HUES48 (cell line): ENCODE measurements around the gene TSSK6.

ENCODE experiments used
- H3K27ac ChIP-seq: one replicate; pipeline ENCODE4 v1.7.0; 2013; ENCODE audit warnings: low read depth, low read length, inconsistent platforms
- H3K27me3 ChIP-seq: 2 replicates; pipeline ENCODE4 v1.6.1; 2013; ENCODE audit warnings: mild to moderate bottlenecking, low read length; ENCODE audit not compliant: control insufficient read depth, insufficient read depth
- H3K36me3 ChIP-seq: 2 replicates; pipeline ENCODE4 v1.6.1; 2013; ENCODE audit warnings: low read length; ENCODE audit not compliant: control insufficient read depth, insufficient read depth
- H3K4me1 ChIP-seq: 2 replicates; pipeline ENCODE4 v1.6.1; 2013; ENCODE audit warnings: mild to moderate bottlenecking, low read length; ENCODE audit not compliant: control insufficient read depth, insufficient read depth
- H3K4me3 ChIP-seq: 2 replicates; pipeline ENCODE4 v1.5.1; 2013; ENCODE audit warnings: mild to moderate bottlenecking, low read depth, low read length
- H3K9ac ChIP-seq: 2 replicates; pipeline ENCODE4 v1.6.1; 2013; ENCODE audit warnings: mild to moderate bottlenecking, low read depth, low read length, moderate library complexity
- H3K9me3 ChIP-seq: 2 replicates; pipeline ENCODE4 v1.6.1; 2013; ENCODE audit warnings: low read length; ENCODE audit not compliant: control insufficient read depth, insufficient read depth

Gene TSSK6

GRCh38 chr19:19488875-19489690, 26.3 kb downstream of the TSSK6 start:
- Histone ChIP-seq H3K27ac (peak overlapping the region; percentile 95), H3K4me3 (no peak overlapping the region), H3K36me3 (peaks cover 28% of the 10 kb centered on the region), H3K9me3 (no peaks in the 10 kb centered on the region), H3K9ac (peak overlapping the region; percentile 32), H3K4me1 (peaks cover 35% of the 10 kb centered on the region), H3K27me3 (no peaks in the 10 kb centered on the region)

GRCh38 chr19:19487950-19488874, 27.1 kb downstream of the TSSK6 start:
- H3K36me3 ChIP-seq: peaks cover 20% of the 10 kb centered on the region
- H3K4me3 ChIP-seq: no peak overlapping the region
- H3K9ac ChIP-seq: peak overlapping the region; percentile 32

GRCh38 chr19:19487077-19487949, 28.0 kb downstream of the TSSK6 start:
- H3K27ac ChIP-seq: peak overlapping the region; percentile 95
- H3K4me1 ChIP-seq: peaks cover 35% of the 10 kb centered on the region
- peaks cover 13% of the 10 kb centered on the region for H3K36me3 ChIP-seq
- H3K4me3 ChIP-seq: no peak overlapping the region
- no peaks in the 10 kb centered on the region for H3K27me3 ChIP-seq
- no peaks in the 10 kb centered on the region for H3K9me3 ChIP-seq
- no peak overlapping the region for H3K9ac ChIP-seq

More at GRCh38 chr19:19487950-19488874, 27.1 kb downstream of the TSSK6 start:
- Histone ChIP-seq H3K27me3 (no peaks in the 10 kb centered on the region), H3K4me1 (peaks cover 35% of the 10 kb centered on the region), H3K9me3 (no peaks in the 10 kb centered on the region), H3K27ac (peak overlapping the region; percentile 95)

DNA sequence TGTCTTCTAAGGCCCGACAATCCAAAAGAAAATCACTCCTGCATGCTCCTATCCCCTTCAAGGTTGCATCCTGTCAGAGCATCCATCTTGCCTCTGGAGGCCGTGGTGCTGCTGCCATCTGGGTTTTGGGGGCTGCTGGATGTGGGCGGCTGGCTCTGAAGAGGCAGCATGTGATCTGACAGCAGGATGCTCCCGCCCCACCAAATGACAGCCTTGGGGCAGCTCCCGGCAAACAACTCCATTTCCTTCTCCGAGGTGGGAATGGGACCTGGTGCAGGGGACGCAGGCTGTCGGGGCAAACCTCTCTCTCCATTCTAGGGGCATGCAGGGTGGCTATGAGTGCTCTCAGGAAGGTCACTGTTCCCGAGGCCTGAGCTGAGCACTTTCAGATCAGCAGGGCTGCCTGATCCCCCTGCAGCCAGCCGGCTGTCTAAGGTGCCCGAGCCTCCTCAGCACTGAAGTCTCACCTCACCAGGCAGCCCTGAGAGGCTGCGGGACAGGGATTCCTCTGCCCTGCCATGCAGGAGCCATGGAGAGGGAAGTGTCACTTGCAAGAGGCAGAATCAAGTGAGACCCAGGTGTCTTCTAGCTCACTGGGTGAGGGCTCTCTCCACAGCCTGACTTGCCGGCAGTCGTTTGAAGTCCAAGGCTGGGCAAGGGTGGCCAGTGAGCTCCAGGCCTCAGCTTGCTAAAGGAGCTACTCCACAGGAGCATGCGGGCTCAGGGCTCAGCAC, 28.8 kb downstream of the TSSK6 start:
- Histone ChIP-seq H3K27me3 (no peaks in the 10 kb centered on the region), H3K36me3 (peaks cover 7% of the 10 kb centered on the region), H3K4me3 (no peak overlapping the region), H3K9ac (no peak overlapping the region), H3K4me1 (peaks cover 35% of the 10 kb centered on the region), H3K27ac (no peak overlapping the region), H3K9me3 (no peaks in the 10 kb centered on the region)

DNA sequence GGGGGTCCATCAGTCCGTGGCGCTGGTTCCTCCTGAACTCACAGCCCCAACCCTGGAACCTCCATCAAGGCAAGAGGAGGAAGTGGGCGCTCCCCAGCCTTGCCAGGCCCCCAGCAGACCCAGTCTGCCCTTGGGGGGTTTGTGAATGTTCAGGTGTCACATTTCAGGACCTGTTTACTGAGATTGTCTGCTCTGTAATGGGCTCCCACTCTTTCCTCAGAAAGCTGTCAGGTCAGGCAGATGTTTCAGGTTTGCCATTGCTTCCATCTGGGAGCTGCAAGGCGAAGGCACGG, 29.4 kb downstream of the TSSK6 start:
- Histone ChIP-seq H3K9me3 (no peaks in the 10 kb centered on the region), H3K4me1 (peaks cover 35% of the 10 kb centered on the region), H3K9ac (no peak overlapping the region), H3K4me3 (no peak overlapping the region), H3K27ac (no peak overlapping the region), H3K27me3 (no peaks in the 10 kb centered on the region), H3K36me3 (peaks cover 3% of the 10 kb centered on the region)

- Histone ChIP-seq H3K36me3 (peaks cover 5% of the 10 kb centered on the region; the same call in 1 of the 2 replicates), H3K4me1 (peaks cover 35% of the 10 kb centered on the region), H3K27me3 (no peaks in the 10 kb centered on the region), H3K27ac (no peak overlapping the region), H3K9me3 (no peaks in the 10 kb centered on the region), H3K4me3 (no peak overlapping the region), H3K9ac (no peak overlapping the region)
Observed at GRCh38 chr19:19485161-19485997, 30.0 kb downstream of the TSSK6 start.

DNA sequence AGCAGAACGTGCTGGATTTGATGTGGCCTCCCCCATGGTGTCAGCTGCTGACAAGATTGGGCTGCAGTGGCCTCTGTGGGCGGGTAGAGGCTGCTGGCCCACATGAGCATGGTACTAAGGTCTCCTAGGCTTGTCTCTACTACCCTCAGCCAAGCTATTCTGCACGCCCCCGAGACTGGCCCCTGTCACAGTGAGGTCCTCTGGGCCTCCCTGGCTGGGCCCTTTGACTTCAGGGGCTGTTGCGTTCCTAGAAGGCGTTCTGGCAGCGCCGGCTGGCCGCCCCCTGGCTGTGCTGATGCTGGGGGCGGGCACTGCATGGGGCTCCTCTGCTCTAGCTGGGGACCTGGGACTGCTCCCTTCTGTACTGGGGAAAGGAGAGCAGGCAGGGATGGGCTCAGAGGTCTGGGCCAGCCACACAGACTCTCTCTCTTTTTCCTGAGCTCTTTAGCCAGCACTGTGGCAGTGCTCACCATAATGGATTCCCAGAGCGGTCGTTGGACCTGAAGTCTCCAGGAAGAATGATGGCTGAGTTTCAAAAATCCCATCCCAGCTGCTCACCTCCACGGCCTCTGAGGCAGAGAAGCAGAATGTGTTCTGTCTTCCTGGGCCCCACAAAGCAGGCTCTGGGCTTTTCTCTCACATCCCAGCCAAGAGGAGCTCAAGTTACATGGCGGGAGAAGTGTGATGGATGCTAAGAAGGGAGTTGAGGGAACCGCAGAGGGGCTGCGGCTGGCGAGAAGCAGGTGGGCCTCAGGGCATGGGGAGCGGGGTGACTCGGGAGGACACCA, 32.3 kb downstream of the TSSK6 start:
- Histone ChIP-seq H3K9ac (no peak overlapping the region), H3K27me3 (no peaks in the 10 kb centered on the region), H3K4me1 (peaks cover 15% of the 10 kb centered on the region), H3K4me3 (no peak overlapping the region), H3K36me3 (peaks cover 17% of the 10 kb centered on the region; the same call in 1 of the 2 replicates), H3K27ac (peak overlapping the region; percentile 9), H3K9me3 (no peaks in the 10 kb centered on the region)

- Histone ChIP-seq H3K9me3 (no peaks in the 10 kb centered on the region), H3K9ac (no peak overlapping the region), H3K4me1 (peaks cover 19% of the 10 kb centered on the region), H3K27me3 (no peaks in the 10 kb centered on the region), H3K4me3 (no peak overlapping the region), H3K36me3 (peaks cover 17% of the 10 kb centered on the region; the same call in 1 of the 2 replicates), H3K27ac (no peak overlapping the region)
Observed at GRCh38 chr19:19480688-19481087, 34.7 kb downstream of the TSSK6 start.

DNA sequence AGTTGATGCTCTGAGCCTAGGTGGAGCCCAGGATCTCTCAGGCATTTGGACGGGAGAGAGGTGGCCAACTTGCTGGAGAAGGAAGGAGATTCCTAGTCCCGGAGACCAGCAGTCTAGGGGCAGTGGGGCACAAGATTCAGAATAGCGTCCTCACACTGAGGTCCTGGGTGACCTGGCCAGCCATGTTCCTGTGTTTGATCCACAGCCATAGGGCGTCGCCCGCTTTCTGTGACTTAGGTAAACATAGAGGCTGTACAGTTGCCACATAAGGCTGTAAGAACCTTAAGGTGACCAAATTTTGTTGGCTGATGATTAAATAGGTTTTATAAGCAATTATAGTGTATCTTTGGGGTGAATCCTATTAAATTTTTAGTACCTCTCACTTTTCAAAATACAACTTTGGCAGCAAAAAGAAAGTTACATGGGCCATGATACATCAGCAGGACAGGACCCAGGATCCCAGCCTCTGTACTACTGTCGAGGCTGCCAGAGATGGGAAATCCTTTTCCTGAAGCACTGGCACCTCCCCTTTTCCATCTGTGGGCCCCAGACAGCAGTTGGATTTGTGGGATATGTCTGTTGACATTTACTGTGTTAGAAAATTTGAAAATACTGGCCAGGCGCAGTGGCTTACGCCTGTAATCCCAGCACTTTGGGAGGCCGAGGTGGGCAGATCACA, 37.5 kb downstream of the TSSK6 start:
- peaks cover 27% of the 10 kb centered on the region for H3K4me1 ChIP-seq
- H3K9ac ChIP-seq: no peak overlapping the region
- H3K27me3 ChIP-seq: no peaks in the 10 kb centered on the region
- H3K4me3 ChIP-seq: no peak overlapping the region
- peaks cover 23% of the 10 kb centered on the region; the same call in 1 of the 2 replicates for H3K36me3 ChIP-seq
- no peaks in the 10 kb centered on the region for H3K9me3 ChIP-seq
- no peak overlapping the region for H3K27ac ChIP-seq
